Tongue (tissue), 2 donors: Measurements from ENCODE around the gene FAM149B1. TPM values are rescaled to one million over a fixed set of nuclear protein-coding genes. Genes with fewer than 3 reads are reported as not detected.
"Not testable (repeated sequence)": the region's sequence is repeated elsewhere in the genome, so short reads cannot be mapped to it uniquely, and the experiment has no call there.

ENCODE experiments used
- DNase-seq: peaks from one replicate; pipeline ENCODE4 v3.0.0-alpha.2; 2015
- total RNA-seq: library from RNA; depleted of rRNA; stranded (reverse); fragments of >200 nt; gene quantifications from one replicate; pipeline ENCODE4 v1.2.3, GENCODE V29; 2014

The FAM149B1 gene
- total RNA-seq, 1 donor from 2014 or later = 29.0 TPM

GRCh38 chr10:73233883-73234282 lies 66.0 kb downstream of the FAM149B1 start:
- no peak for DNase-seq

- DNase-seq = no peak
Measured at GRCh38 chr10:73234695-73235094, 66.8 kb downstream of the FAM149B1 start.

GRCh38 chr10:73238990-73239566 lies 71.2 kb downstream of the FAM149B1 start:
- no peak for DNase-seq

- DNase-seq = no peak
Measured at GRCh38 chr10:73239908-73240307, 72.0 kb downstream of the FAM149B1 start.

- no peak for DNase-seq
Measured at GRCh38 chr10:73244866-73245477, 77.1 kb downstream of the FAM149B1 start.

GRCh38 chr10:73246322-73246645 lies 78.4 kb downstream of the FAM149B1 start:
- no peak for DNase-seq

- DNase-seq = peak; percentile 97
Measured at GRCh38 chr10:73246646-73247508, 79.0 kb downstream of the FAM149B1 start, which contains the start of gene DNAJC9. TSS of gene DNAJC9 (minus strand) at chr10:73247255. CDS start at chr10:73247189, 66 bp downstream.

- no peak for DNase-seq
Measured at GRCh38 chr10:73247509-73248258, 79.8 kb downstream of the FAM149B1 start.

- no peak for DNase-seq
Measured at GRCh38 chr10:73248259-73248724, 80.4 kb downstream of the FAM149B1 start.

GRCh38 chr10:73251683-73252444 lies 83.9 kb downstream of the FAM149B1 start:
- no peak for DNase-seq

- peak; percentile 98 for DNase-seq
Measured at GRCh38 chr10:73252445-73253224, 84.7 kb downstream of the FAM149B1 start, which contains the start of gene MRPS16. TSS of gene MRPS16 (minus strand) at chr10:73252644. CDS start at chr10:73252482, 162 bp downstream.

- DNase-seq = peak; percentile 3
Measured at GRCh38 chr10:73253225-73253555, 85.3 kb downstream of the FAM149B1 start.

GRCh38 chr10:73258612-73259011 lies 90.7 kb downstream of the FAM149B1 start:
- not testable (repeated sequence) for DNase-seq

- no peak for DNase-seq
Measured at GRCh38 chr10:73261362-73261995, 93.6 kb downstream of the FAM149B1 start.

GRCh38 chr10:73262105-73262730 lies 94.3 kb downstream of the FAM149B1 start:
- DNase-seq = no peak

GRCh38 chr10:73262880-73263555 lies 95.1 kb downstream of the FAM149B1 start:
- no peak for DNase-seq

GRCh38 chr10:73263693-73264347 lies 95.9 kb downstream of the FAM149B1 start:
- DNase-seq = peak; percentile 18

- no peak for DNase-seq
Measured at GRCh38 chr10:73264423-73264822, 96.5 kb downstream of the FAM149B1 start.

- DNase-seq = no peak
Measured at GRCh38 chr10:73281097-73281496, 113.2 kb downstream of the FAM149B1 start.
